HG03521 (cell line): ENCODE results near the gene SAA2.
"Not testable (repeated sequence)": the region's sequence is repeated elsewhere in the genome, so short reads cannot be mapped to it uniquely, and the experiment has no call there.

Experiments used
- ATAC-seq: cut with Tn5 transposase; IDR thresholded peaks from one replicate; pipeline ENCODE4 v1.9.1; 2021; ENCODE audit warnings: mild to moderate bottlenecking, moderate library complexity; ENCODE audit not compliant: unreplicated experiment

Gene SAA2

DNA sequence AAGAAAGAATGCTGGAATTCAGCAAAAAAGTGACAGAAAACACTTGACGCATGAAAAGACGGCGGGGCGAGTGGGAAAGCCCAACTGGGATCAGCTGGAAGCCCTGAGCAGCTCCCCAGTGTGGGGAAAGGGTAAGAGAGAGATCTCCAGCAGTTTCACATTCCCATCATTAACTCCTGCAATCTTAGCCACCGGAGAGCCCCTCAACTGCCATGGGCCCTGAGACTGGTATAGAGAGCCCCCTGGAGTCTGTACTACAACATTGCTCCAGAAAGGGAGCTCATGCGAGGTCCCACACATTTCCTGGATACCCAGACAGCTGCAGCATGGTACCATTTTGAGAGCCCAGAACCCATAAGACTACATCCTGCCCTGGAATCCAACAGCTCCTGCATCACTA, 44.7 kb downstream of the SAA2 start:
- ATAC-seq: no peak

- not testable (repeated sequence) for ATAC-seq
Measured at GRCh38 chr11:18197738-18198137, 50.7 kb downstream of the SAA2 start.

DNA sequence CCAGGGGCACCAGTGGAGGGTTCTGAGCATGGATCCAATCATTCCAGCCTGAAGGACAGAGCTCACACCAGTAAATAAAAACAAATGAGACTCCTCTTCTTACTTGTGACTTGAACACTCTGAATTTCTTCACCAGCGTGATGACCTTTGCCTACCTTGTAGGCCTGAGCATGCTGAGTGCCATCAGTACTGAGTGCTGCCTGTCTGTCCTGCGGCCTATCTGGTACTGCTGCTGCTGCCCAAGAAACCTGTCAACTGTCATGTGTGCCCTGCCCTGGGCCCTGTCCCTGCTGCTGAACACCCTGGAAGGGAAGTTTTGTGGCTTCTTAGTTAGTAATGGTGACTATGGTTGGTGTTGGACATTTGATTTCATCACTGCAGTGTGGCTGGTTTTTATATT, 51.9 kb downstream of the SAA2 start:
- no peak for ATAC-seq
